NCI-H2171 (cell line): ENCODE measurements around the gene NBAS.
"Not testable (repeated sequence)": the region's sequence is repeated elsewhere in the genome, so short reads cannot be mapped to it uniquely, and the experiment has no call there.

Experiments used
- DNase-seq: peaks from one replicate; lab custom pipeline; 2025; lab: John Stamatoyannopoulos, UW

The NBAS gene

DNA sequence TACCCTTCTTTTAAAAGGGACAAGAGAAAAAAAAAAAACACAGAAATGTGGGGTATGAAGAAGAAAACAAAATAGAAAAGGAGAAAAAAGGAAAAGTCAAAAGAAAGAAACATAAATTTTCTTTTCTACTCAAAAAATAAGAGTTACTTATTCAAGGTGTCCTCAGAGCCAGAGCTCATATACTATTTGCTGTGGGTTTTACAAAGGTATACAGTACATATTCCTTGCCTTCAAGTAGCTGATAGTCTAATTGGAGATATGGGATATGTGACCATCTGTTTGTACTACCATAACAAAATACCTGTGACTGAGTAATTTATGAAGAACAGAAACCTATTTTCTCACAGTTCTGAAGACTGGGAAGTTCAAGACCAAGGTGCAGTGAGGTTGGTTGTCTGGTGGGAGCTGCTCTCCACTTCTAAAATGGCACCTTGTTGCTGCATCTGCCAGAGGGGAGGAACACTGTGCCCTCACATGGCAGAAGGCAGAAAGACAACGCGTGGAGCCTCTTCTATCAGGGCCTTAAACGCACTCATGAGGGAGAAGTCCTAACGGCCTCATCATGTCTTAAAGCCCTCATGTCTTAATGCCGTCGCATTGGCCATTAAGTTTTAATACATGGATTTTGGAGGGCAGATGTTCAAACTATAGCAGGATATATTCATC, 33.9 kb downstream of the NBAS start:
- no peak for DNase-seq

DNA sequence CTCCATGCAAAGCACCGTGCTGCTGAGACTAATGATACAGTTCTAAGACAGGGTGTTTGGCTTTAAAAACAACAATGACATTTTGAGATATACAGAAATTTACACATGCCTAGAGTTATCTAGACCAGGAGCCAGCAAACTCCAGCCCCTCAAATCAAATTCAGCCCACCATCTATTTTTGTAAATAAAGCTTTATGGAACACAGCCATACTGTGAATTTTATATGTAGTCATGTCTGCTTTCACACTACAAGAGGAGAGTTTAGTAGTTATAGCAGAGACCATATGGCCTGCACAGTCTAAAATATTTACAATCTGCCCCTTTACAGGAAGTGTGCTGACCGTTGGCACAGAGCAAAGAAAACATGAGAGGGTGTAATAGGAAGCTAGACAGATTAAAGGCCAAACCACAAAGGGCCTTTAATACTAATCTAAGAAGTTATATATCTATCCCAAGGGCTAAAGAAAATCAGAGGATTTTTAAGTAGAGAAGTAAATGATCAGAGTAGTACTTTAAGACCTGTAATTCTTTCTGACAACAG, 39.4 kb downstream of the NBAS start:
- DNase-seq, result no peak

DNA sequence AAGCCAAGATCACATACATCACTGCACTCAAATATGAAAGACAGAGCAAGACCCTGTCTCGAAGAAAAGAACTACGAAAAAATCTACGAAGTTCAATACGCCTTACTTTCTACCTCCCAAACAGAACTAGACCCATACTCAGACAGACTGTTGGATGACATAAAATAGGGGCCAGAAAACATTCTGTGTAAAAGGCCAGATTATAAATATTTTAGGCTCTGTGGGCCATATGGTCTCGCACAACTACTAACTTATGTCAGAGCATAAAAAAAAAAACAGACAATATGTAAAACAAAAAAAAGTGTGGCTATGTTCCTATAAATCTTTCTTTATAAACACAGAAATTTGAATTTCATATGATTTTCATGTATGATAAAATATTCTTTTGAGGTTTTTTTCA, 40.8 kb downstream of the NBAS start:
- no peak for DNase-seq

DNA sequence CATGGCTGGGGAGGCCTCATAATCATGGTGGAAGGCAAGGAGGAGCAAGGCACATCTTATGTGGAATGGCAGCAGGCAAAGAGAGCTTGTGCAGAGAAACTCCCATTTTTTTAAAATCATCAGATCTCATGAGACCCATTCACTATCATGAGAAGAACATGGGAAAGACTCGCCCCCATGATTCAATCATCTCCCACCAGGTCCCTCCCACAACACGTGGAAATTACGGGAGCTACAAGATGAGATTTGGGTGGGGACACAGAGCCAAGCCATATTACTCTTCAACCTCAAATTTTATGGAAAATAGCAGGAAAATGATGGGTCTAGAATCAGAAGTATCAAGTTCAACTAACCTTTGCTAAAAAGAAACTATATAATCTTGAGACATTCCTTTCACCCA, 42.4 kb downstream of the NBAS start:
- DNase-seq, result not testable (repeated sequence)

DNA sequence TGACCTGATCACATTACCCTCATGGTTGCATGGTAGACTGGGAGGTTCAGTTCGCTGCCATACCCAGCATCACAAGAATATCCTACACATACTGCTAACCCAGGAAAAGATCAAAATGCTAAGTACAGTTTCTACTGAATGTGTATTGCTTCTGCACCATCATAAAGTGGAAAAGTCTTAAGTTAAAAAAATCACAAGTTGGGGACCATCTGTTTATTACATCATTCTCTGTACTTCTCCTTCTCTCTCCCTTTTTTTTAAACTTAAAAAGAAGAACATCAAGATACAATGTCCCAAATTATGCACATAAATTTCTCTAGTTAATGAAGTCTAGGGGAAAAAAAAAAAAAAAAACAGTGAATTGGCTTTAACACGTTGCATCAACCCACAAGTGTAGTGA, 43.3 kb downstream of the NBAS start:
- no peak for DNase-seq

DNA sequence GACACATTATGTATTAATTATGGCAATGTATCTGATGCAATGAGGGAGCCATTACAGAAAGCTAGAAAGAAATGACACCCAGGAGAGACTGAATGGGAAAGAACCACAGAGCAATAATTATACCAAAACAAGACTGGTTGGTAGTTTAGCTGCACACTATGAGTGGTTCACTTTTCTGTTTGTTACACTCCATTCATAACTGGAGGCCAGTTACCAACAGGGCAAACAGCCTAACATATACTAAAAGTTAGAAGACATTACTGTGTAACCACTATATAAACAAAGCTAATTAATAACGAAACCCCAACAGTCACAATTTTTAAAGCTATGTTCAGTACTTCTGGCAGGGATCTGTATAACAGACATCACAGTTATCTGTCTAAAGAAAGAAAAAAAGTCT, 49.4 kb downstream of the NBAS start:
- no peak for DNase-seq

DNA sequence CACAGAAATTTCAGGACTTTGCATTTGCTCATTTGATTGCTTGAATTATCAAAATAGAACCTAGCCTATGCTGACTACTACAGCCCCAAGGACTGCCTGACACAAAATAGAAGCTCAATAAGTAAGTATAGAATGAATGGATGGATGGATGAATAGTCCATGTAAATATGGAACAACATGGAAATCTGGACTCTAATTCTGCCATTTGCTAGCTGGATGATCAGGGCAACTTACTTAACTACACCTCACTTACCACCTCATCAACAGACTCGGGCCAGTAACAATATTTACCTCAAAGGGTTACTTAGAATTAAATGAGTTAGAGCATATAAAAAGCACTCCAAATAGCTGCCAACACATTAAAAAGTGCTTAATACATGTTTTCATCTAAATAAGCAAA, 50.6 kb downstream of the NBAS start:
- no peak for DNase-seq

DNA sequence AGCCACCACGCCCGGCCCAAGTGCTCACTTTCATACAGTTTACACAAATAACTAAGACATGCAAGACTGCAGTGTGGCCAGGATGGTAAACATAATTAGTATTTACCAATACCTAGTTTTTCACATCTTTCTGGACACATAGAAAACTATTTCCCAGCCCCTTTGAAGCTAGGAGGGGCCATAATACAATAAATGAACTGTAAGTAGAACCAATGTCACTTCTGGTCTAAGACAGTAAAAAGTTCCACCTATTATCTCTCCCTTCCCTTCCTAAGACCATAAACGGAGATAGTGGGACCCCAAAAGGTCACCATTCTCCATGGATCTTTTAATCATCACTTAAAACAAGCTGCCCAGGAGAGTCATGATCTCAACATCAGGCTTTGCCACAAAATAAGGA, 51.0 kb downstream of the NBAS start:
- no peak for DNase-seq

DNA sequence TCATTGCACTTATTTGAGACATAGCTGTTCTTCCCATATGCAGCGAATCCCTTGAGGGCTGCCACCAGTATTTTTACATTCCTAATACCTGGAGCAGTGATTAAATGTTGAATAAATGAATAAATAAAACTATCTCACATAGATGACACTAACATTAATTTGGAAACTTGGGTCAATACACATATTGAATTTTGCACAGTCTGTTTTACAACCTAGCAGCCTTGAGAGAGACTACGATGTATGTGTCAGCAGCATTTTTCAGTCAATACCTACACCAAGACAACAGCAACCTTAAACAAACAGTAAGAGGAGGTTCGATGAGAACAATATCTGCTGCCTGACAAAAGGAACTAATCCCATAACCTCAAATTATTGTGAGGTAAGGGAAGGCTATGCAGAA, 53.4 kb downstream of the NBAS start:
- no peak for DNase-seq

DNA sequence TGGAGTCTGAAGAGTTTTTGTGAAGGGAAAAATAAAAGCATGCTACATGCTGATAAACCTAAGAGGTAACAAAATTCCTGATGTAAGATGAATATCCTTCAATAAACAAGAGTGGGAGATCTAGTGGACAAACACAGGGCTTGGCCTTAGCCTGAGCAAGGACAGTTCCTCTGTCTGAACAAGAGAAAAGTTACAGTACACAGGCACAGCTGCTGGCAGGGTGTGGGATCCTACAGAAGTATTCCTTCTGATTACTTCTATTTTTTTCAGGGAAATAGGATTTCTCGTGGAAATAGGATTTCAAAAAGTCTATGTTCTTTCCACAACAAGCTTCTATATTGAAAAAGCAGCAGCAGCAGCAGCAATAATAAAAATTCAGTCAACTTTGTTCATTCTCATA, 54.1 kb downstream of the NBAS start:
- no peak for DNase-seq

DNA sequence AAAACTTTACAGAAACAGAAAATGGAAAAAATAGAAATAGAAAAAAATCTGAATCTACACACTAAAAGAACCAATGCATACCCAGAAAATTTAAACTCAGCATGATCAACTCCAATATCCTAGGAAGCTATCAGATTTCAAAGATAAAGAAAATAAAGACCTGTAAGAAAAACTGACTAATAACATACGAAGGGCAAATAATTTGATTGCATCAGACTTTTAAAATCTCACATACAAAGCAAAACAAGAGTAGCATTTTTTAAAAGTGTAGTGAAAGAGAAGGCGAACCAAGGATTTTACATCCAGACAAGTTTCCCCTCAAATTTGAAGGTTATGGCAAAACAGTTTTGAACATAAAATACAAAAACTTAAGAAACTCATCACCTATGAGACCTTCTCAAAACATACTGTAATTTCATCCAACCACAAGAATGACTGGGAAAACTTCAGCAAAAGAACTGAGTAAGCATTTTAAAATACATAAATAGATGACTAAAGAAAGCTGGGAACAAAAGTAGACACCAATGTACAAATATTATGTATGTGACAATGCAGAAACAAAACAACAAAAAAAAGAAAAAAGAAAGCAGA, 54.8 kb downstream of the NBAS start:
- no peak for DNase-seq

DNA sequence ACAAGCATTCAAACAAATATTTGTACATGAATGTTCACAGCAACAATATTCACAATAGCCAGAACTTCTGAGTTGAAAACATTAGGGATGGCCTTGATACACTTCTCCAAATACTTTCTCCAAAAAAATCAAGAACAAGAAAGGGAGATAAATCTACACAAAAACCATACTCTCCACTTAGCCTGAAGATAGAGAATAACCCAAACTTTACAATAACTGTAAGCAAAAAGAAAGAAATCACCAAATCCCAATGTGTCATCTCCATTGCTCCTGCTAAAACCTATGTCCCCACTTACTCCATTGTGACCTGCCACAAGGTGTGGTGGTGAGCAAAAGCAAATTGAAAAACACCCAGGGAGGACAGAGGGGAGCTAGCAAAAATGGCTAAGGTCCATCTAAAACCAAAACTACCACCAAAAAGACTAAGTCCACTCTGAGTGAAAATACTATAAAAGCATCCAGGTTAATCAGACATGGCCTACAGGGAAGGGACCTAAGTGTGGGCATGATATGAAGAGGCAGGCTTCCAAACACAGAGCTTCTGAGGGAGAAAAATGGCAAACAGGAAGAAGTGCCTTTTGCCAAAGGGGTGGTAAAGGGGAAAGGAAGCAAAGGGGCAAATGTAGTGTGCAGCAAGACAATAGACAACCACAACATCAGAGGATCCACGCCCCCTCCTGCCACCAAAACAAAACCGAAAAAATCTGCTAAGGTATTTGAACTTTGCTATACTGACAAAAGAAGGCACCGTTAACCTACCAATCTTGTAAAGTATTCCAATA, 56.1 kb downstream of the NBAS start:
- DNase-seq, result no peak

DNA sequence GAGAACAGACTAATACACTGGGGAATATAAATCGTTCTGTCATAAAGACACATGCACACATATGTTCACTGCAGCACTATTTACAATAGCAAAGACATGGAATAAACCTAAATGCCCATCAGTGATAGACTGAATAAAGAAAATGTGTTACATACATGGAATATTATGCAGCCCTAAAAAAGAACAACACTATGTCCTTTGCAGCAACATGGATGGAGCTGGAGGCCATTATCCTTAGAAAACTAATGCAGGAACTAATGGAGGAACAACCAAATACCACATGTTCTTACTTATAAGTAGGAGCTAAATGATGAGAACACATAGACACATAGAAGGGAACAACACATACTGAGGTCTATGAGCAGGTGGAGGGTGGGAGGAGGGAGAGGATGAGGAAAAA, 61.9 kb downstream of the NBAS start:
- DNase-seq, result not testable (repeated sequence)

DNA sequence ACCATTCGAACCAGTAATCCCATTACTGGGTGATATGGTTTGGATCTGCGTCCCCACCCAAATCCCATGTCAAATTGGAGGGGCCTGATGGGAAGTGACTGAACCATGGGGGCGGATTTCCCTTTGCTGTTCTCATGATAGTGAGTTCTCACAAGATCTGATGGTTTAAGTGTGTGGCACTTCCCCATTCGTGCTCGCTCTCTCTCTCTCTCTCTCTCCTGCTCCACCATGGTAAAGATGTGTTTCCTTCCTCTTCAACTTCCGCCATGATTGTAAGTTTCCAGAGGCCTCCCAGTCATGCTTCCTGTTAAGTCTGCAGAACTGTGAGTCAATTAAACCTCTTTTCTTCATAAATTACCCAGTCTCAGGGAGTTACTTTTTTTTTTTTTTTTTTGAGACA, 62.6 kb downstream of the NBAS start:
- DNase-seq, result no peak

DNA sequence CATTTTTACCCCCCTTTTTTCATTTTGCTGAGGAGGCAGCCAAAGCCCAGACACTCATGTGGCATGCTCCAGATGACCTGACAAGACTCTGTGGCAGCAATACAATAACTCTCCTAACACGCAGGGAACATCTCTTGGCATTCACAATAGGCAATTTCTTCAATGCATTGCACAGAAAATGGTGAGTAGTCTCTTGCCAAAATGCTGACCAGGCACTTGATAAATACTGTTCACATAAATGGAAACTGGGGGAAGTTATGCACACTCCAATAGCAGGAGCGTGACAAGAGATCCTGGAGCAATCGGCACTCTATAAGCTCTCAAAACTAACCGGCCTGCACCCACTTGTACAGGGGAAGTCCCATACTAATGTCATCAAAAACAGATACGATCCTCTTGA, 66.3 kb downstream of the NBAS start:
- DNase-seq, result no peak

DNA sequence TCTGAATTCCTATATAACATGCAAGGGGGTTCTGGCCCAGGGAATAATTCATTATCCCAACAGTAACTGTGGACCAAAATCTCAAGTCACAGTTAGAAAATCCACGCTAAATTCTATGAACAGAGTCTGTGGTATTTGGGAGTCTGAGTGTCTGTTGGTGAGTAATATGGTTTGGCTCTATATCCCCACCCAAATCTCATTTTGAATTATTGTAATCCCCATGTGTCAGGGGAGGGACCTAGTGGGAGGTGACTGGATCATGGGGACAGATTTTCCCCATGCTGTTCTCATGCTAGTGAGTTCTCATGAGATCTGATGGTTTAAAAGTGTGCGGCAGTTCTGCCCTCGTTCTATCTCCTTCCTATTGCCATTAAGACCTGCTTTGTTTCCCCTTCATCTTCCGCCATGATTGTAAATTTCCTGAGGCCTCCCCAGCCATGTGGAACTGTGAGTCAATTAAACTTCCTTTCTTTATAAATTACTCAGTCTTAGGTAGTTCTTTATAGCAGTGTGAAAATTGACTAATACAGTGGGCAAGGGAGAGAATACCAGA, 68.3 kb downstream of the NBAS start:
- no peak for DNase-seq

DNA sequence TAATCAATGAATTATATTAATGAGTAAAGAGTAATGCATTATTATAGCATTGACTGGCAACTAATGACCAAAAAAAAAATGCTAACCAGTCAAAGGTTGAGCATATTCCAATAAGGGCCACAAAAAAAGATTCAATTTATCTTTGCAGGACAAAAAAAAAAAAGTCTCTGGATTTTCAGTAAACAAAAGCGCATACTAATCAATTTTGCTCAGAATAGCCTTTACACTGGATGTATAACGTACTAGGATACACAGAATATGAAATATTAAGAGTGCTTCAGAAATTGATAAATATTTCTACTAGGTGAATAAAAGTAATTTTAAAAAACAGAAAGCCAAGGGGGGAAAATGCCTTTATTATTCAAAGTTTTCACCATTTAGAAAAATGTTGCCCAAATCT, 74.4 kb downstream of the NBAS start:
- no peak for DNase-seq

DNA sequence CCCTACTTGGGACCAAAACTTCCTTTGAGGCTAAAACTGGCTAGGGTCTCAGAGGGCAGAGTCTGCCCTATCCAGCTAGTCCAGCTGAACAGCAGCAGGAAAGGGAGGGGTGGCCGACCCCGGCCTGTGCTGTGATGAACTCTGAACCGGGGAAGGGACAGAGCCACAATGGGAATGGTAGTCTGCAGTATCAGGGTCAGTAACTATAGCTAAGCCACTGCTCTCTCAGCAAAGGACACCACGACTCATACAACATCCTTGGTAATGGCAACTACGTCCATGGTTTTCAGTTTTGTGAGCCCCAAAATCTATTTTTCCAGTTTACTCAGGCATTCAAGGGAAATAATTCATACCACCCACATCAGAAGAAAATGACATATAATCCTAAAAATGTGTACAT, 75.2 kb downstream of the NBAS start:
- DNase-seq, result no peak

DNA sequence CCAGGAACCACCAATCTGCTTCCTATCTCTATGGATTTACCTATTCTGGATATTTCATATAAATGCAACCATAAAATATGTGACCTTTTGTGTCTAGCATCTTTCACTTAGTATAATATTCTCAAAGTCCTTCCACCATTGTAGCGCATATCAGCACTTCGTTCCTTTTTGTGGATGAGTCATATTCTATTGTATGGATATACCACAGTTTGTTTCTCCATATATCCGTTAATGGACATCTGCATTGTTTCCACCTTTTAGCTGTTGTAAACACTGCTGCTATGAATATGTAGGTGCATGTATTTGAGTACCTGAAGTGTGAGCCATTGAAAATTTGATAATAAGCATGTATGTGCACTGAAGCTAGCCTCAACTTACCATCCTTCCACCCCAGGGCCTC, 80.1 kb downstream of the NBAS start:
- no peak for DNase-seq

DNA sequence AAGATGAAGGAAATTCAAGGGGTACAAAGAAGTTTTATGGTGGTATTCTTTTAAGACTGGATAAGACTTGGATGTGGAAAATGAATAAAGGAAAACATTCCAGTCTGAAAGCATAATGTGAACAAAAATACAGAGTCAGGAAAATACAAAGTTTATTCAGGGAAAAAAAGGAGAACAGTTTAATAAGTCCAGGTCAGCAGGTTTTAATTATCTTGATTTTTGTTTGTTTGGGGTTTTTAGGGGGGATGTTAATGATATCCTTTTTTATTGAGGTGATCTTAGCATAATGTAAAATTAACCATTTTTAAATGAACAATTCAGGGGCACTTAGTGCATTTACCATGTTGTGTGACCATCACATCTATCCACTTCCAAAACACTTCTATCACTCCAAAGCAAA, 80.6 kb downstream of the NBAS start:
- no peak for DNase-seq

DNA sequence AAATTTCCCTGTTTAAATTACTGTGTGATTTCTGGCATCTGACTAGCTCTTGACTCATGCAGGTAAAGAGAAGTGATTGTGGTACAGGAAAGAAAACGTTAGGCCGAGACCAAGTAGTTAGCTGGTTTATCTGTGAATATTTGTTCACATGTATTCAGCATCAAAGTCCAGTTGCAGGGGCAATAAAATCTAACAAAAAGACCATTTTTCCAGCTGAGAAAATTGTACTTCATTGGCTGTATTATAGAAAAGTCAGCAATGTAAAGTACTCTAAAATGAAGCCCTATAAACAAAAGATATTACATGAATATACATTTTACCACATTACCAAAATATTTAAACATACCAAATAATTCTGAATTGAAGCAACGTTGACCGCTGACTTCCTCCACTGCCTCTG, 88.3 kb downstream of the NBAS start:
- no peak for DNase-seq

DNA sequence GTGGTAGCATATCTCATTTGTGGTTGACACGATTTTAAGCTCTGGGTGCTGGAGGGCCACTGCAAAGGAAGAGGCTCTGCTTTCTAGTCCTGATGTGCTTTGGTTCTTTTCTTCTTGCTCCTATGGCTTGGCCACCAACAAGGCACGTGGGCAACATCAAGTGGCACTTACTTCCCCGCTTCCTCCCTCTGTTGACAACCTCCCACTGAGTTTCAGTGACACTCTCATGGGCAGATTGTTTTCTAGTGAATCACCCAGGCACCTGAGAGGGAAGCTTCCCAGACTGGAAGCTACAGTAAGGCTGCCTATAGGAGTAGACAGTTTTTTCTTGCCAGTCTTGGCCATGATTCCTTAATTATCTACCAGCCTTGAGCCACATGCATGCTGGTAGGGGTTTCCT, 89.0 kb downstream of the NBAS start:
- no peak for DNase-seq

DNA sequence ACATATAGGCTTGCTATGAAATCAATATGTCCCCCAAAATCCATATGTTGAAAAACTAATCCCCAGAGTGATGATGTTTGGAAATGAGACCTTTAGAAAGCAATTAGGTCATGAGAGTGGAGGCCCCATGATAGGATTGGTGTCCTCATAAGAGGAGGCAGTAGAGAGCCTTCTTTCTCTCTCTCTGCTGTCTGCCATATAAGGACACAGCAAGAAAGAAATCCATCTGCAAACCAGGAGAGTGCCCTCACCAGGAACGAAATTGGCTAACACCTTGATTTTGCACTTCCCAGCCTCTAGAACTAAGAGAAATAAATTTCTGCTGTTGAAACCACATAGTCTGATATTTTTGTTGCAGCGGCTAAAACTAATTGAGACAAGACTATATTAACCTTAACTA, 89.5 kb downstream of the NBAS start:
- DNase-seq, result no peak
